GM18502 (cell line): ENCODE measurements around the gene DGKZ.

ENCODE experiments used
- ATAC-seq: cut with Tn5 transposase; IDR thresholded peaks from one replicate; pipeline ENCODE4 v1.9.1; 2021; ENCODE audit warnings: mild to moderate bottlenecking; ENCODE audit not compliant: unreplicated experiment, poor library complexity

Gene DGKZ

DNA sequence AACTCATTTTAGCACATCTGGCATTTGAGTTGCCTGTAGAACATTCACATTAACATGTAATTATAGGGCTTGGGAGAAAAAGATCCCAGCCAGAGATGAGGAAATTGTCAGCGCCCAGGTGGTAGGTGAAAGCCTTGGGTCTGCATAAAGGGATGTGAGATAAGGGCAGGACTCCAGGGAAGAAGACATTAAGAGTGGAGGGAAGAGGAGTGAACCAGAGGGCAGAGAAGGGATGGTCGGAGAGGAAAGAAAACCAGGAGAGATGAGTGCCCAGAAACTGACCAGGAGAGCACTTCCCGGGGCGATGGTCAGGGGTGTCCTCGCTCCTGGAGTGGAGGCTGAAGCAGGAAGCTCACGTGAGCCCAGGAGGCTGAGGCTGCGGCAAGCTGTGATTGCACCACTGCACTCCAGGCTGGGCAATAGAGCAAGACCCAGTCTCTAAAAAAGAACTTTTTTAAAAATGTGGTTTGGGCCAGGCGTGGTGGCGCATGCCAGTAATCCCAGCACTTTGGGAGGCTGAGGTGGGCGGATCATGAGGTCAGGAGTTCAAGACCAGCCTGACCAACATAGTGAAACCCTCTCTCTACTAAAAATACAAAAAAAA, 20.3 kb upstream of the DGKZ start:
- ATAC-seq: no peak

DNA sequence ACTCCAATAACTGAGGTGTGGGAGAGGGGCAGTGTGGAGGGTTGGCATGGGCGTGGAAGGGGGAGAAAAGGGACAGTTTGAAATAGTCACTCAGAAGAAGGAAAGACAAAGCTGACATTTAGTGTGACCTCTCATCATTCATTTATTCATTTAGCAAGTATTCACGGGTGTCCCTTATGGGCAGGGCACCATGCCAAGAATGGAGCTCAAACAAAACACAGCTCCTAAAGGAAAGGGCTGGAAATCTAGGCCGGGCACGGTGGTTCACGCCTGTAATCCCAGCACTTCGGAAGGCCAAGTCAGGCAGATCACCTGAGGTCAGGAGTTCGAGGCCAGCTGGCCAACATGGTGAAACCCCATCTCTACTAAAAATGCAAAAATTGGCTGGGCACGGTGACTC, 19.4 kb upstream of the DGKZ start:
- ATAC-seq: no peak

DNA sequence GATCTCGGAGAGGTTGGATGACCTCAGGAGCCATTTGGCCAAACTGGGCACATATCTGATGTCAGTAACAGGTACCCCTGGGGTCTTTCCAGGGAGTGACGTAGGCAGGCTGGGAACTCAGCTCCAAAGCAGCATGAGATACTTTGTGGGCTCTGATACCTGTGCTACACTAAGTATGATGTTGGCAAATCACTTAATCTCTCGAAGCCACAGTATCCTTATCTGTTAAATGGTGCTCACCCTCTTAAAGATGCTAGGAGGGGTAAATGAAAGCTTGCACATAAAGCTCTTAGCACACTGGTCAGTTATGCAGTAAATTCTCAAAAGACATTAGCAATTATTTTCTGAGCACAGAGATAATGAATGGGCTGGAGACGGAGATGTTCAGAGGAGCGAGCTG, 17.1 kb upstream of the DGKZ start:
- no peak for ATAC-seq

DNA sequence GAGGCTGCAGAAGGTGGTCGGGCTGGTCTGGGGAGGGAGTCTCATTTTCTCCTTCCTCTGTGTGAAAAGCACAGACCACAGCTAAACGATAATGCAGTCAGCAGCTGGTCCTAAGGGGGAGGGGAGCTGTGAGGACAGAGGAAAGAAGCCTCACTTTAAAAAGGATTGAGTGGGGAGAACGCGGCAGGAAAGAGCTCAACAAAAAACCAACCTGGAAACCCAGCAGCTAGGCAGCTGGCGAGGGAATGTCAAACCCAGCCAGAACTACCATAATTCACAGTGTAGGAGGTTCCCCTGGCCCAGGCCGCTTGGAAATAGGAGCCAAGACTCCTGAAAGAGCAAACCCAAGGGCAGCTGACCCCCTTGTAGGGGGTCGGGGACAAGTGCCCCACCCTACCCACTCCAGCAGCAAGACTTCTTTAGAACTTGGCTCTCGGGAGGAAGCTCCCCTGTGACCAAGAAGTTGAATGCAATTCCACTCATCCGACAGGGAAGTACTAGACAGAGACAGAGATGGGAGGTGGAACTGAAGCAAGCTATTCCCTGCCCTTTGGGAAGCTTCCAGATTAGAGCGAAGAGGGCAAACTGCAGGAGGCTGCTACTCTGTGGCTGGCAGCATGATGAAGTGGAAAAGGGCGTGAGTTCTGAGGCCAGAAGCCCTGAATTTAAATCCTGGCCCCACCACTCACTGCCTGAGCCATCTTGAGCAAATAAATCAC, 16.5 kb upstream of the DGKZ start:
- ATAC-seq: no peak

DNA sequence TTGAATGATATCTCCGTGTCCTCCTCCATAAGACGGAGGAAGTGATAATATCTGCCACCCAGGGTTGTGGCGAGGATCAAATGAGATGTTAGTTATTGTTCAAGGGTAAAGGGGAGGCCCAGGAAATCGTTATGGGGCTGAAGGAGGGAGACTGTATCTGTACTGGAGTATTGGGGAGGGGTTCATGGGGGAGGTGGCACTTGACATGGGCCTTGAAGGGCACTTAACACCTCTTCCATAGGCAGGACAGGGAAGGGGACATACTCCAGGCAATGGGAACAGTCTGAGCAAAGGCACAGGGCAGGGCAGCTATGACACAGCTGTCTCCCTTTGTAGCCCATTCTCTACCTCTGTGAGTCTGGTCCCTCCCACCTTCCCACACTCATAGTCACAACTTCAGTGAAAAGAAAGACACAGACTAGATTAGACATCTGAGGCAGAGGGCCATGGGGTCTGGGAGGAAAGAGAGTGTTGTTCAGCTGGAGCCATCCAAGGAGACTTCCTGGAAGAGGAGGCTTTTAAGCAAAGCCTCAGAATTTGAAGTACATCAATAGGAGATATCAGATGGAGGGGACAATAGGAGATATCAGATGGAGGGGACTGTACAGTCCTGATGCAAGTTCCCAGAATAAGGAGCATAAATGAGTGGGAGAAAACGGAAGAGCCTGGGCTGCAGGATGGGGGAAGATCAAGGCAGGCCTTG, 15.8 kb upstream of the DGKZ start:
- ATAC-seq: no peak

DNA sequence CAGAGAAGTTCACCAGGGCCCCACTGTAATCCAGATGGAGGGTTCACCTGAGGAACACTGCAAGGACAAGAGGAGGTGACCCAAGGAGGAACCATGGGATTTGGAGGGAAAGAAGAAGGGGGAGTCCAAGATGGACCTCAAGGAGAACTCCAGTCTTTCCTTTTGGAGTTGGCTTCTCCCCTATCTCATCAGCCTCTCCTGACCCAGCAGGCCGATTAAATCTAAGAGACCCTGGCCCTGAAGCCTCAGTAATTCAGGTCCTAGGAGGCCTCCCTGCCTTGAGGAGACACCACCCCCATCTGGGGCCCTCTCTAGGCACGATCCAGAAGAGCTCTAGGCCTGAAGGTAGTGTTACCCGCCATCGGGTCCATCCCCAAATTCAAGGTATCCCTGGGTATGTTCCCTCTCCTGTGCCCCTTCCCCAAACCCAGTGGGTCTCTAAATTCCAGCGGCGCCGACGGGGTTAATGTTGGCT, 15.1 kb upstream of the DGKZ start:
- no peak for ATAC-seq

DNA sequence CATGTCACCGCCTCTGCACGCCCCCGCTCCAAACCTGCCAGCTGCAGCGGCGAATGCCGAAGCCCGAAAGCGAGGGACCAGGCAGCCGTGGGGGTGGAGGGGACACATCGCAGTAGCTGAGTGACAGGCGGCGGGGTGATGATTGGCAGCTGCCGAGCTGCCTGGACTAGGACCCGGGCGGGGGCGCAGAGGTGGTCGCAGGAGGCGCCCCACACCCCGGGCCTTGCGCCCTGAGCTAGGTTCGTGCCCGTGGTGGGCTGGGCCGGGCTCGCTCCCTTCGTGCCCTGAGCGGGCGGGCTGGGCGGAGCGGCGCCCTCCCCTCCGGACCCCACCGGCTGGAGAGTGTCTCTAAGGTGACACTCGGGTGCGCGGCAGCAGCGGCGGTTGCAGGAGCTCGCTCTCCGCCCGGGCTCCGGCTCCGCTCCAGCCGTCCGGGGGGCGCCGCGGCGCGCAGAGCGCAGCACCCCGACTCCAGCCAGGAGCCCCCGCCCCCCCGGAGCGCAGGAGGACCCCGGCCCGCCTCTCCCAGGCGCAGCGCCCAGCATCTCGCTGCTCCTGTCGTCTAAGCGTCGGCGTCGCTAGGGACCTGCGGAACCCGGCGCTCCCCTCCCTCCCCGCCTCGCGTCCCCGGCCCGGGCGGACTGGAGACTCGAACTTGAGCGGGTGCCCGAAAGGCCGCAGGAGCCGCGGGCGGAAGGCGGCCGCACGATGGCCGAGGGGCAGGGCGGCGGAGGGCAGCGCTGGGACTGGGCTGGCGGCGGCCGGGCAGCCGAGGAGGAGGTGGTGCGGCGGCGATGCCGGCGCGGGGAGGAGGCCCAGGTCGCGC, 14.5 kb upstream of the DGKZ start:
- ATAC-seq: no peak

DNA sequence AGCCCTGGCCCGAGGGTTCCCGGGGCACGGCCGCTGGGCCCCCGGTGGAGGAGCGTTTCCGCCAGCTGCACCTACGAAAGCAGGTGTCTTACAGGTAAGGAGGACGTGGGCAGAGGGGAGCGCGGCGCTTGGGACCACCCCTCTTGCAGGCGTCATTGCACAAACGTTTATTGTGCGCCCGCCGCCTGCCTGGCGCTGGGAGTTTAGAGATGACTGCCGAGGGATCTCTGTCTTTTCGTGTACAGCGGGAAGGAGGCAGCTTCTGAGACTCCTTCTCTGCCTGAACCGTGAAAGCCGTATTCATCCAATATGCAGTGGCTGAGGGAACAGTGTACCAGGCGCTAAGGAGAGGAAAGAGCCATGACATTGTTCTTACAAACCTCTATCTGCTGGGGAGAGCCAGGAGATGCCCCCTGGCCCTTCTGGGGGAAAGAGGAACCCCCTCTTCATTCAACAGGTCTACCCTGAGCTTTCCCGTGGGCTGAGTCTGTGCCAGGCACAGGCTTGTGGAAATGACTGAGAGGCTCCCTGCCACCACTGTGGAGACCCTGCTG, 13.8 kb upstream of the DGKZ start:
- no peak for ATAC-seq

DNA sequence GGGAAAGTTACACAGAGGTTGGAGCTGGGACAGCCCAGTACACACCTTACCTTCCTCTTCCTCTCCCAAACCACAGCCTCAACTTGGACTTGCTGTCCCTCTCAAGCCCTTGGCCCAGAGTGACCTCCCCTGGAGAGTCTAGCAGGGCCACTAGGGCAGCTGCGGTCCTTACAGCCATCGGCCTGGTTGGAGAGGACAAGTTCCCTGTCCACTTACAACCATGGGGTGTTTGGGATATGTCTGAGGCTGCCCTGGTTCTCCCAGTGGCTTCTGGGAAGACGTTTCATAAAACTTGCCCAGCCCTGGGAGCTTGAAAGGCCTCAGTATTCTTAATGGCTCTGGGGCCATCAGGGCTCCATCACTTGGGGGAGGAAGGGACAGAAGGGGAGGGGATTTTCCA, 13.1 kb upstream of the DGKZ start:
- ATAC-seq: no peak

DNA sequence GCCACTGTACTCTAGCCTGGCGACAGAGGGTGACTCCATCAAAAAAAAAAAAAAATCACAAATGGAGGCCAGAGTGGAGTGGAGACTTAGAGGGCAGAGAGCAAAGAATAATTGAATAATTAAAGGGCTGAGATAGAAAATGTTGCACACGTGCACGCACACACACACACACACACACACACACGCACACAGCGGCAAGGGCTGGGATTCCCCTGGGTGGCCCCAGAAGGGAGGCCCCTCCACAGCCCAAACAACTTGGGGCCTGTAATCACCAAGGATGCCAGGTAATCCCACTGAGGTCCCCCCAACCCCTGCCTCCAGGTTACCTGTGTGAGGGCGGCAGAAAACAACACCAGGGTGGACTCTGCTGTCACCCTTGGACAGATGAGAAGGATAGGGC, 12.0 kb upstream of the DGKZ start:
- no peak for ATAC-seq

DNA sequence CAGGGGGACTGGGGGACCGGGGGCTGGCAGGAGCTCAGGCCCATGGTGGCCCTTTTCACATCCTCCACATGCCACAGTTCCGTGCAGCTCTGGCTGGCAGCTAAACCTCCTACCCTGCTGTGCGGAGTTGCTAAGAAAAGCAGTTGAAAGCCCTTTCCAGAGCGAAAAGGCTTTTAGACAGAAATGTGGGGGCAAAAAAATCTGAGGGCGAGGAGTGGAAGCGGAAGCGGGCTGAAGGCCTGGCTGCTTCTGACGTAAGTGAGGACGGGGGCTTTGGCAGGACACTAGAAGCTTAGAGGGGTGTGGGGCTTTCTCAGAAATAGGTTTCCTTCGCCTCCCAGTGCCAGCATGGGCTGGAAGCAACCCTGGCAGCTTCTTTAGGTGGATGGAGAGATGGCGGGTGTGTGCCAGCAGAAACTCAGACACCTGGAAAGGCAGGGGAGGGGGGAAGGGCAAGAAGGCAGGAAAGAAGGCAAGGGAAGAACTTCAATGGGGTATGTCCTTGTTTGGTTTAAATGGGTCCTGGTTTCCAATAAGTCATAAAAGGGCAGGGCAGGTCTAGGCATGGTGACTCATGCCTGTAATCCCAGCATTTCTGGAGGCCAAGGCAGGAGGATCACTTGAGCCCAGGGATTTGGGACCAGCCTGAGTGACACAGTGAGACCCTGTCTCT, 11.2 kb upstream of the DGKZ start:
- ATAC-seq: no peak

DNA sequence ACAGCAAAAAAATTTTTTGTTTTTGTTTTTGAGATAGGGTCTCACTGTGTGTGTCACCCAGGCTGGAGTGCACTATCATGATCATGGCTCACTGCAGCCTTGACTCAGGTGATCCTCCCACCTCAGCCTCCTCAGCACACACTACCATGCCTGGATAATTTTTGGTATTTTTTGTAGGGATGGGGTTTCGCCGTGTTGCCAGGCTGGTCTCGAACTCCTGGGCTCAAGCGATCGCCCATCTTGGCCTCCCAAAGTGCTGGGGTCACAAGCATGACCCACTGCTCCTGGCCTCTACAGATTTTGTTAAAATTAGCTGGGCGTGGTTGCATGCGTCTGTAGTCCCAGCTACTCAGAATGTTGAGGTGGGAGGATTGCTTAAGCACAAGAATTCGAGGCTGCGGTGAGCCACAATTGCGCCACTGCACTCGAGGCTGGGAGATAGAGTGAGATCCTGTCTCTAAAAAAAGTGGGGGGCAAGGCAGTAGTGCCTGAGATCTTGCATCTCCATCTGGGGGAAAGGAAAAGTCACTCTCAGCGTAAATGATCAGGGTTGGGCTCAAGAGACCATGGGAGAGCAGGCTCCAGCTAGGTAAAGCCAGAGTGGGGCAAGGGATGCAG, 10.6 kb upstream of the DGKZ start:
- no peak for ATAC-seq

DNA sequence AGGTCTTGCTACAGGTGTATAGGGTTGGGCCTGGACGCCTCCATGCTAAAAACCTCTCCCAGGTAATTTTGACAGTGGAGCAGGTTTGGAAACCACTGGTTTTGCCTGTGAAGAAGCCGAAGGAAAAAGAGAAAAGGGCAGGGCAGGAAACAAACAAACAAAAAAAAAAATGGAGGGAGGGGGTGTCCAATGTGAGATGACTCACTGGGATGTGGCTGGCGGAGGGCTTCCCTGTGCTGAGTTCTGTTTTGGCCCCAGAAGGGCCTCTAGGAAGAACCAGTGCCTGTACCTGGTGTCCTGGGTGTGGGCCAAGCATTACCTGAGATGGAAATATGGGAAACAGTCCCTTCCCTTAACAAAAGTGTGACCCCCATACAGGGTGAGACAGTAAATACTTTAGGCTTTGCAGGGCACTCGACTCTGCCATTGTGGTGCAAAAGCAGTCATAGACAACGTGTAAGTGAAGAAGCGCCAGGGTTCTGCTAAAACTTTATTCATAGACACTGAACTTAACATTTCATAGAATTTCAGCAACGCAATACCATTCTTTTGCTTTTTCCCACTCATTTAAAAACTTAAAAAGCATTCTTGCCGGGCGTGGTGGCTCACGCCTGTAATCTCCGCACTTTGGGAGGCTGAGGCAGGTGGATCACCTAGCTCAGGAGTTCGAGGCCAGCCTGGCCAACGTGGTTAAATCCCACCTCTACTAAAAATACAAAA, 9.5 kb upstream of the DGKZ start:
- ATAC-seq: no peak

DNA sequence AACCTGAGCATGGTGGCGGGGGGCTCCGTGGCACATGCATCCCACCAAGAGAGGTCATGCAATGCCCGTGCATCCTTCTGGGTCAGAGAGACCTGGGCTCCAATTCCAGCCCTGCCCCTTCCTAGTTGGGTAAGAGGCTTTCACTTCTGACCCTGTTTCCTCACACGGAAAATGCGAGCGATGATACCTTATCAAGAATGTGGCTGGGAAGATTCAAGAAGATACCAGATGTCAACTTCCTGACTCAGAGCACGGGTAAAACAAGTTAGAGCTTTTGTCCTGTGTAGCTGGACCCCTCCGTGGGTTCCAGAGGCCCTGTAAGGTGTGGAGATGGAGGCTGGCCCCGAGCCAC, 8.7 kb upstream of the DGKZ start:
- ATAC-seq: no peak

DNA sequence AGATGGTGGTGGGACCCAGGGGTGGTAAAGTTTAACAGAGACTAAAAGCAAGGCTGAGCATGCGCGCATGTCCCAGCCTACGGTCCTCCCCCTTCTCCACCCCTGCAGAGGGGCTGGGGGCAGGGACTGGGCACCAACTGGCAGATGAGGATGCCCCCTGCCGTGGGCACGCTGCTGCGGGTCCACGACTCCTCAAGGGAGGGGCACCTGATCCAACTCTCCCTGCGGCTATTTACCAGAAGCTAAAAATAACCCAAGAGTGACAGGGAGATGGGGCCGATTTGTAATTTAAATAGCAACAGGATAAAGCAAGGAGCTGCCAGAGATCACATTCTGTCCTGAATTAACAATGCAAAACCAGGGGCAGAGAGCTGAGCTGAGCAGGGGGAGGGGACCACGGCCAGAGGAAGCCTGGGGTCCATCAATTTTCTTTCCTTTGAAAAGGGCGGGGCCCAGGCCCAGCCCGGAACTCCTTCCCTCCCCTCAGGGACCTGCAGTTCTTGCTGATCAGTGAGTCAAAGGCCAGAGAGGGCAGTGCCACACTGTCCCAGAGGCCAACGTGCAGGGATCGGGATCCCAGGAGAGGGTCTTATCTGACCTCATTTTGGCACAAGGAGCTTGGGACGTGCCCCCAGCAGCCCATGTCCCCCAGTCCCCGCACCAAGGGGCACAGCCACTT, 8.1 kb upstream of the DGKZ start:
- ATAC-seq: no peak

DNA sequence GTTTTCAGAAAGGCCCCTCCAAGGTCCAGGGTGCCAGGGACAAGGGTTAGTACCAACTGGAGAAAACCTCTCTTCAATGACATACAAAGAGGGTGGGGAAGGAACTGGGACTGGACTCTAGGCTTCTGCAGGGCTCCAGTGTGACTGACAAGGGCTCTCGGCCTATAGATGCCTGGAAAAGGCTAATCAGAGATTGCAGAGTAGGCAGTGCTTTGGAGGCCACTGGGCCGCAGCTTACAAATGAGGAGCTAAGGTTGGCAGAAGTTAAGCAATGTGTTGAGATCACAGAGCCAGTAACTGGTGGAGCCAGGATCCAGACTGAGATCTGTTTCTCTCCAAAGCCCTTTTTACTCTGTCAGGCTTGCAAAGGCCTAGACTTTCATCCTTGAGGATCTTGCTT, 7.4 kb upstream of the DGKZ start:
- ATAC-seq: no peak

DNA sequence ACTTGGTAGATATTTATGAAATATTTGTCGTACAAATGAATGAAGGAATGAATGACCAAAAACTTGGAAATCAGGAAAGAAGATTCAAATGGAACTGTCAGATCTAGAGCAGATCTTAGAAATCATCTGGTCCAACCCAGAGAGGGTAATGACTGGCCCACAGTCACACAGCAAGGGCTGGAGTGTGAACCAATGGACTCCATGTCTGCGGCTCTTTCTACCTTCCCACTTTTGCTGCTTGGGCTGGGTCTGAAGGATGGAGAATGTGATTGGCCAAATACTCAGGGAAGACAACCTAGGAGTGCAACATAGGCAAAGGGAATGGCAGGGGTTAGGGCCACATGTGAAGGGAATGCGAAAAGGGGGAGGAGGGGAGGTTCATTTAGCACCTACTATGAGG, 5.8 kb upstream of the DGKZ start:
- no peak for ATAC-seq

DNA sequence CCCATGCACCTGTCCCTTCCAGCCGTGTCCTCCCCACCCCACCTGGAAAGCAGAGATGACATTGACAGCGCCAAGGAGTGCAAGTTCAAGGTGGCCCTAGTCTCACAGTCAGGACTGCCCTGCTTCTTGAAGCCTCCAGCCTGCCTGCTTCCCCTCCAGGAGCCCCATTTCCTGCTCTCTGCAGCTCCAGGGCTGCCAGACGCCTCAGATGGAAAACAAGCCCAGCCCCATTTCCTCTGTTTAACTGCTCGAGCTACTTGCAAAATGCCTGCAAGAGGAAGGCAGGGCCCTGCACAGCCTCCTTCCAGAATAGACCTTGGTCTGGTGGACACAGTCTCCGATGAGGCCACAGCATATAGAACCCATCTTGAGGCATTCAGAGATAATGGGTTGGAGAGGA, 5.0 kb upstream of the DGKZ start:
- ATAC-seq: no peak

DNA sequence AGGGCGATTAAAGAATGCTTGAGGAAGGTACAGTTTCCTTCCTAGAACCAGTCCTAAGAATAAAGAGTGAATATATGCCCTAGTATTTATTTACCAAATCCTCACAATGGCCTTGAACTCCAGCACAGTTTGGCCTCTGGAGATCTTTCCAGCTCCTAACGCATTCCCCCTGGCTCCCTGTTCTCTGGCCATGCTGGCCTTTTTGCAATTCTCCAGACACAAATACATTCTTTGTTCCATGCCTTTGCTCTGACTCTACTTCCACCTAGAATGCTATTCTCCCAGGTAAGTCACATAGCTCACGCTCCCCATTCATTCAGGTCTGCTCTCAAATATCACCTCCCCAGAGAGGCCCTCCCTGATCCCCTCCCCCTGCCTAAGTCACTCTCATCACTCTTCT, 3.7 kb upstream of the DGKZ start:
- no peak for ATAC-seq
